GM12878 (cell line): Measurements from ENCODE around the gene ATF7. TPM values are rescaled to one million over a fixed set of nuclear protein-coding genes. Genes with fewer than 3 reads are reported as not detected.

Experiments used
- ATAC-seq: fragments of 200-7000 bp; cut with Tn5 transposase; 3 replicates; pipeline ENCODE4 v1.9.1; 2020; ENCODE audit warnings: mild to moderate bottlenecking, moderate library complexity
- BruUV-seq: library from RNA; stranded (reverse); fragments of 400-500 nt; replicated peaks from 2 replicates; lab custom pipeline; 2021; lab: Mats Ljungman, UMichigan
- CTCF ChIA-PET: fragments of 300-600 bp; sonication (Branson Sonifier 250); formaldehyde crosslinking; extraction: SDS; loops from one replicate; lab custom pipeline; 2021; ENCODE audit warnings: inconsistent platforms; lab: Yijun Ruan, JAX
- POLR2A ChIA-PET: fragments of 350-600 bp; formaldehyde crosslinking; extraction: SDS; loops from one replicate; lab custom pipeline; 2021; ENCODE audit warnings: inconsistent platforms; lab: Charles Lee
- RAD21 ChIA-PET: fragments of 300-600 bp; sonication (Branson Sonifier 250); formaldehyde crosslinking; loops from one replicate; lab custom pipeline; 2023; ENCODE audit warnings: antibody characterized with exemption; ENCODE audit not compliant: unreplicated experiment; lab: Charles Lee
- SMC1A ChIA-PET: fragments of 300-600 bp; sonication (Branson Sonifier 250); formaldehyde crosslinking; loops from one replicate; lab custom pipeline; 2023; ENCODE audit not compliant: unreplicated experiment, uncharacterized antibody; lab: Charles Lee
- DNase-seq: peaks from one replicate; pipeline ENCODE4 v3.0.0-alpha.2; 2011; ENCODE audit warnings: low read depth, low spot score
- FAIRE-seq: peaks from 3 replicates; lab custom pipeline; 2011; peaks lifted over from hg19 to GRCh38; lab: Jason Lieb, UNC
- H2AFZ ChIP-seq: 2 replicates; pipeline ENCODE4 v1.6.0; 2011; ENCODE audit warnings: low read depth, low read length, control low read depth; ENCODE audit not compliant: control insufficient read depth
- H3K27ac ChIP-seq: 2 replicates; pipeline ENCODE4 v1.5.1; 2011; ENCODE audit warnings: control low read depth; ENCODE audit not compliant: control insufficient read depth, insufficient read depth
- H3K27me3 ChIP-seq, 2 experiments: replicated peaks in 1 of 2; 2 replicates each; pipeline versions ENCODE4 v1.6.0 to v1.6.1; 2011; ENCODE audit warnings: low read length in 1 of 2; ENCODE audit not compliant: control insufficient read depth in 2 of 2, insufficient read depth in 2 of 2
- H3K36me3 ChIP-seq, 2 experiments: 2 replicates each; pipeline ENCODE4 v1.5.1; 2011; ENCODE audit warnings: low read length in 1 of 2; ENCODE audit not compliant: control insufficient read depth in 2 of 2, insufficient read depth in 2 of 2
- H3K4me1 ChIP-seq: 2 replicates; pipeline ENCODE4 v1.6.1; 2011; ENCODE audit warnings: mild to moderate bottlenecking, low read length, moderate library complexity, mixed read lengths; ENCODE audit not compliant: control insufficient read depth, insufficient read depth
- H3K4me2 ChIP-seq: 2 replicates; pipeline ENCODE4 v1.6.0; 2011; ENCODE audit warnings: control low read depth; ENCODE audit not compliant: control insufficient read depth, insufficient read depth
- H3K4me3 ChIP-seq: fragments of 200-600 bp; sonication (generic); 2 replicates; pipeline ENCODE4 v1.5.1; 2016
- H3K79me2 ChIP-seq: 2 replicates; pipeline ENCODE4 v1.6.0; 2011; ENCODE audit warnings: low read length; ENCODE audit not compliant: control insufficient read depth, insufficient read depth
- H3K9ac ChIP-seq: 2 replicates; pipeline ENCODE4 v1.8.0; 2011; ENCODE audit warnings: low read length, control low read depth, mixed read lengths; ENCODE audit not compliant: control insufficient read depth, insufficient read depth
- H3K9me3 ChIP-seq: replicated peaks from 3 replicates; pipeline ENCODE4 v1.5.1; 2011; ENCODE audit warnings: mild to moderate bottlenecking, low read length; ENCODE audit not compliant: control insufficient read depth, insufficient read depth
- H4K20me1 ChIP-seq: 2 replicates; pipeline ENCODE4 v1.6.0; 2011; ENCODE audit not compliant: control insufficient read depth, insufficient read depth
- CBX5 ChIP-seq: sonication (generic); IDR thresholded peaks from 2 replicates; pipeline ENCODE4 v1.6.1; 2016; ENCODE audit warnings: low read depth, moderate library complexity, mild to moderate bottlenecking, inconsistent platforms
- FOXM1 ChIP-seq: IDR thresholded peaks from 2 replicates; pipeline ENCODE4 v1.6.1; 2012; ENCODE audit warnings: low read depth, mild to moderate bottlenecking, inconsistent platforms, low read length, moderate library complexity
- GABPA ChIP-seq: IDR thresholded peaks from 2 replicates; pipeline ENCODE4 v1.6.1; 2014; ENCODE audit warnings: antibody characterized with exemption, low read depth, mild to moderate bottlenecking, inconsistent platforms
- GATAD2B ChIP-seq: fragments of 450-650 bp; conservative IDR thresholded peaks from 2 replicates; pipeline ENCODE4 v1.6.1; 2017; ENCODE audit warnings: low read depth, mild to moderate bottlenecking, moderate library complexity
- HDGF ChIP-seq: fragments of 450-650 bp; IDR thresholded peaks from 2 replicates; pipeline ENCODE4 v1.6.1; 2016; ENCODE audit warnings: antibody characterized with exemption
- PAX5 ChIP-seq: IDR thresholded peaks from 2 replicates; pipeline ENCODE4 v1.6.1; 2011; ENCODE audit warnings: low read depth, low read length, borderline replicate concordance
- POLR2AphosphoS5 ChIP-seq: IDR thresholded peaks from 2 replicates; pipeline ENCODE4 v1.6.1; 2011; ENCODE audit warnings: mild to moderate bottlenecking, low read length, inconsistent platforms
- POU2F2 ChIP-seq: IDR thresholded peaks from 3 replicates; pipeline ENCODE4 v1.6.1; 2011; ENCODE audit warnings: low read depth, mild to moderate bottlenecking, low read length, borderline replicate concordance
- SMAD5 ChIP-seq: IDR thresholded peaks from 2 replicates; pipeline ENCODE4 v1.6.1; 2016; ENCODE audit warnings: antibody characterized with exemption, low read depth
- ZNF687 ChIP-seq: fragments of 450-650 bp; IDR thresholded peaks from 2 replicates; pipeline ENCODE4 v1.6.1; 2017; ENCODE audit warnings: mild to moderate bottlenecking, moderate library complexity
- ZZZ3 ChIP-seq: IDR thresholded peaks from 2 replicates; pipeline ENCODE4 v1.6.1; 2011; ENCODE audit warnings: low read depth; ENCODE audit not compliant: control insufficient read depth, insufficient read length
- WGBS: methylation state at CpG from one replicate; pipeline ENCODE4 v1.1.6; 2016; ENCODE audit warnings: low lambda C conversion rate; ENCODE audit not compliant: insufficient replicate concordance, insufficient coverage; ENCODE audit errors: missing lambda C conversion rate; 5-methylcytosine and 5-hydroxymethylcytosine counted together
- in situ Hi-C: fragments of 300-500 bp; cut with MboI; formaldehyde crosslinking; loops from 9 replicates; pipeline ENCODE4 v1.14.3; 2018; ENCODE audit warnings: mixed read lengths
- intact Hi-C: fragments of 100-400 bp; cut with micrococcal nuclease; formaldehyde crosslinking; loops from one replicate; pipeline ENCODE4 v1.14.2; 2022; ENCODE audit not compliant: unreplicated experiment
- polyA plus RNA-seq, 11 experiments: library from polyadenylated mRNA; depleted of rRNA in 4 of 11; unstranded in 6 of 11; stranded (reverse) in 5 of 11; fragments of >200 nt; fragmentation: Nextera tagmentation in 4 of 11; fragmentation: Illumina TruSeq in 1 of 11; extraction: Ambion mirVana in 4 of 11; extraction: Trizol in 1 of 11; gene quantifications; 1 replicate in 1 of 11; 2 replicates in 10 of 11; pipeline versions ENCODE4 v1.2.1 to v1.2.3, GENCODE V29; 2011 to 2016; ENCODE audit warnings: inconsistent platforms in 2 of 11, missing spikeins in 2 of 11, low read depth in 1 of 11
- total RNA-seq, 4 experiments: library from RNA; depleted of rRNA in 3 of 4; stranded (reverse); fragments of >200 nt in 3 of 4; fragmentation: Illumina TruSeq in 1 of 4; extraction: Trizol in 1 of 4; gene quantifications; 2 replicates each; pipeline versions ENCODE4 v1.2.1 to v1.2.3, GENCODE V29; 2013 to 2021
- TF ChIP-seq, protein P1 (sequence below): fragments of 450-650 bp; IDR thresholded peaks from 2 replicates; pipeline ENCODE4 v1.6.1; 2016; ENCODE audit warnings: mild to moderate bottlenecking
- TF ChIP-seq, protein P2 (sequence below): fragments of 450-650 bp; IDR thresholded peaks from 2 replicates; pipeline ENCODE4 v1.6.1; 2017; ENCODE audit warnings: mild to moderate bottlenecking, moderate library complexity
- TF ChIP-seq, protein P3 (sequence below): fragments of 450-650 bp; IDR thresholded peaks from 2 replicates; pipeline ENCODE4 v1.6.1; 2017; ENCODE audit warnings: low read depth, mild to moderate bottlenecking, moderate library complexity

ATF7 gene
- total and polyA plus RNA-seq, 10 of the 15 experiments (the other 5 are each of a cell fraction or from before 2014, with no cell fraction given), result 9.1 to 30.7 (median 21.8) TPM

- POLR2A ChIA-PET, result interaction anchor here (0.6 to 1.0 kb wide), 2 partner anchors 28 to 414 kb away, joined by 3 read pairs; no protein-coding TSS in a partner anchor
- Histone ChIP-seq H3K4me3 (no peak overlapping the region), H3K36me3 (no peaks in the 10 kb centered on the region), H3K4me2 (no peak overlapping the region), H3K79me2 (no peaks in the 10 kb centered on the region), H2AFZ (no peak overlapping the region), H3K9me3 (no peaks in the 10 kb centered on the region), H3K27me3 (no peaks in the 10 kb centered on the region), H3K4me1 (no peaks in the 10 kb centered on the region), H4K20me1 (no peaks in the 10 kb centered on the region), H3K27ac (no peak overlapping the region), H3K9ac (no peak overlapping the region)
- WGBS, result 64% methylated on average over 2 of the region's 2 CpGs
- DNase-seq, result no peak
- CTCF ChIA-PET, result interaction anchor here (1.2 kb wide), 1 partner anchor 11 kb away, joined by 6 read pairs; no protein-coding TSS in a partner anchor
- no peak for ATAC-seq
- intact Hi-C loops (no loop called here), in situ Hi-C loops (no loop called here)
- RAD21 ChIA-PET, result interaction anchor here (0.6 kb wide), 1 partner anchor 9 kb away, joined by 4 read pairs; no protein-coding TSS in a partner anchor
- SMC1A ChIA-PET, result interaction anchor here (0.5 to 1.6 kb wide), 2 partner anchors 18 to 70 kb away, joined by 3 to 5 read pairs; no protein-coding TSS in a partner anchor
- FAIRE-seq, result no peak
- BruUV-seq, result no TSS peak
- TF ChIP-seq, protein P1, sequence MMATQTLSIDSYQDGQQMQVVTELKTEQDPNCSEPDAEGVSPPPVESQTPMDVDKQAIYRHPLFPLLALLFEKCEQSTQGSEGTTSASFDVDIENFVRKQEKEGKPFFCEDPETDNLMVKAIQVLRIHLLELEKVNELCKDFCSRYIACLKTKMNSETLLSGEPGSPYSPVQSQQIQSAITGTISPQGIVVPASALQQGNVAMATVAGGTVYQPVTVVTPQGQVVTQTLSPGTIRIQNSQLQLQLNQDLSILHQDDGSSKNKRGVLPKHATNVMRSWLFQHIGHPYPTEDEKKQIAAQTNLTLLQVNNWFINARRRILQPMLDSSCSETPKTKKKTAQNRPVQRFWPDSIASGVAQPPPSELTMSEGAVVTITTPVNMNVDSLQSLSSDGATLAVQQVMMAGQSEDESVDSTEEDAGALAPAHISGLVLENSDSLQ, result no peak
- TF ChIP-seq ZZZ3 (no peak), FOXM1 (no peak), ZNF687 (no peak), PAX5 (no peak), GATAD2B (no peak), GABPA (no peak), POU2F2 (no peak), CBX5 (no peak), HDGF (no peak), SMAD5 (no peak), POLR2AphosphoS5 (no peak)
- TF ChIP-seq, protein P2, sequence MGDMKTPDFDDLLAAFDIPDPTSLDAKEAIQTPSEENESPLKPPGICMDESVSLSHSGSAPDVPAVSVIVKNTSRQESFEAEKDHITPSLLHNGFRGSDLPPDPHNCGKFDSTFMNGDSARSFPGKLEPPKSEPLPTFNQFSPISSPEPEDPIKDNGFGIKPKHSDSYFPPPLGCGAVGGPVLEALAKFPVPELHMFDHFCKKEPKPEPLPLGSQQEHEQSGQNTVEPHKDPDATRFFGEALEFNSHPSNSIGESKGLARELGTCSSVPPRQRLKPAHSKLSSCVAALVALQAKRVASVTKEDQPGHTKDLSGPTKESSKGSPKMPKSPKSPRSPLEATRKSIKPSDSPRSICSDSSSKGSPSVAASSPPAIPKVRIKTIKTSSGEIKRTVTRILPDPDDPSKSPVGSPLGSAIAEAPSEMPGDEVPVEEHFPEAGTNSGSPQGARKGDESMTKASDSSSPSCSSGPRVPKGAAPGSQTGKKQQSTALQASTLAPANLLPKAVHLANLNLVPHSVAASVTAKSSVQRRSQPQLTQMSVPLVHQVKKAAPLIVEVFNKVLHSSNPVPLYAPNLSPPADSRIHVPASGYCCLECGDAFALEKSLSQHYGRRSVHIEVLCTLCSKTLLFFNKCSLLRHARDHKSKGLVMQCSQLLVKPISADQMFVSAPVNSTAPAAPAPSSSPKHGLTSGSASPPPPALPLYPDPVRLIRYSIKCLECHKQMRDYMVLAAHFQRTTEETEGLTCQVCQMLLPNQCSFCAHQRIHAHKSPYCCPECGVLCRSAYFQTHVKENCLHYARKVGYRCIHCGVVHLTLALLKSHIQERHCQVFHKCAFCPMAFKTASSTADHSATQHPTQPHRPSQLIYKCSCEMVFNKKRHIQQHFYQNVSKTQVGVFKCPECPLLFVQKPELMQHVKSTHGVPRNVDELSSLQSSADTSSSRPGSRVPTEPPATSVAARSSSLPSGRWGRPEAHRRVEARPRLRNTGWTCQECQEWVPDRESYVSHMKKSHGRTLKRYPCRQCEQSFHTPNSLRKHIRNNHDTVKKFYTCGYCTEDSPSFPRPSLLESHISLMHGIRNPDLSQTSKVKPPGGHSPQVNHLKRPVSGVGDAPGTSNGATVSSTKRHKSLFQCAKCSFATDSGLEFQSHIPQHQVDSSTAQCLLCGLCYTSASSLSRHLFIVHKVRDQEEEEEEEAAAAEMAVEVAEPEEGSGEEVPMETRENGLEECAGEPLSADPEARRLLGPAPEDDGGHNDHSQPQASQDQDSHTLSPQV, result no peak
- TF ChIP-seq, protein P3, sequence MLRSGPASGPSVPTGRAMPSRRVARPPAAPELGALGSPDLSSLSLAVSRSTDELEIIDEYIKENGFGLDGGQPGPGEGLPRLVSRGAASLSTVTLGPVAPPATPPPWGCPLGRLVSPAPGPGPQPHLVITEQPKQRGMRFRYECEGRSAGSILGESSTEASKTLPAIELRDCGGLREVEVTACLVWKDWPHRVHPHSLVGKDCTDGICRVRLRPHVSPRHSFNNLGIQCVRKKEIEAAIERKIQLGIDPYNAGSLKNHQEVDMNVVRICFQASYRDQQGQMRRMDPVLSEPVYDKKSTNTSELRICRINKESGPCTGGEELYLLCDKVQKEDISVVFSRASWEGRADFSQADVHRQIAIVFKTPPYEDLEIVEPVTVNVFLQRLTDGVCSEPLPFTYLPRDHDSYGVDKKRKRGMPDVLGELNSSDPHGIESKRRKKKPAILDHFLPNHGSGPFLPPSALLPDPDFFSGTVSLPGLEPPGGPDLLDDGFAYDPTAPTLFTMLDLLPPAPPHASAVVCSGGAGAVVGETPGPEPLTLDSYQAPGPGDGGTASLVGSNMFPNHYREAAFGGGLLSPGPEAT, result no peak
Observed at GRCh38 chr12:53638057-53638456, 11.9 kb upstream of the ATF7 start.
